IPS DF 19.7 (cell line): ENCODE data around the gene OBP2B.
"Not testable (repeated sequence)": the region's sequence is repeated elsewhere in the genome, so short reads cannot be mapped to it uniquely, and the experiment has no call there.

ENCODE experiments used
- DNase-seq: peaks from one replicate; pipeline ENCODE4 v3.0.0-alpha.2; 2013; ENCODE audit warnings: low read depth, low spot score

OBP2B gene

DNA sequence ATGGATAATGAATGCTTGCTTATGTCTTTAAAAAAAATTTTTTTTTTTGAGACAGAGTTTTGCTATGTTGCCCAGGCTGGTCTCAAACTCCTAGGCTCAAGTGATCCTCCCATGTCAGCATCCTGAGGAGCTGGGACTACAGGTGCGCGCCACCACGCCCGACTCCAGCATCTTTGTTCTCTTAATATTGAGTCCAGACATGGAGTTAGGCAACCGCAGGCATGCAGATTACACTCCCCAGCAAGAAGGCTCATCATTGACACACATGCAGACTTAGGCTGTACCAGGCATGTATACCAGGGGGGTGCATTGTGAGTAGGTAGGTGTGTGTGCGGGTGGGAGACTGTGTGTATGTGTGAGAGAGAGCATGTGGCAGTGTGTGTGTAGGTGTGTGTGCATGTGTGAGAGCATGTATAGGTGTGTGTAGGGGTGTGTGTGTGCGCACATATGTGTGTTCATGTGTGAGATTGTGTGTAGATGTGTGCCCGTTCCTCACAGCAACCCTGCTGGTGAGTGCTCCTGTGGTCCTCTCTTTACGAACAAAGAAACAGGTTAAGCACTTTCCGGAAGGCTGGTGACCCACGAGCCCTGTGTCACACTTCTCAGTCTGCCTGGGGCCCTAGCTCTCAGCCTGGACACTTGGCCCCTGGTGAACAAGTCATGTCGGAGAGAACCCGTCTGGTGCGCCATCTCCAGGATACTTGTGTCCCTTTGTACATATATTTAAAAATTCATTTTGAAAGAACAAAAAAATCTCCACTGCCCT, 6.2 kb downstream of the OBP2B start:
- no peak for DNase-seq

DNA sequence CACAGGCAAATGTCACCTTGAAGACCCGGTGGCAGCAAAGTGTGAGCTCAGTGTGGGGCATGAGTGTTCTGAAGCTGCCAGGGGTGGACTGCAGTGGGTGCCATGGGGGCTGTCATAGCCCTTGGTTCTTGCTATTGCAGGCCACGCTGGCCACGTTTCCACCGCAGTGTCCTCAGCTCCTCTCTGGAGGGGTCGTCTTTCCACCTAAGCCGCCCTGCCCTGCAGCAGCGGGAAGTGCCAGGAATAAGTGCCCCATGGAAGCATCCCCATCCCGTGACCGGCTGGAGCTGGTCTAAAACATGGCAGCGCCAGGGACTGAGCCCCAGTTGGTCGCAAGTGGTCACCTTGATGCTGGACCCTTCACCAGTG, 6.9 kb downstream of the OBP2B start:
- no peak for DNase-seq

GRCh38 chr9:133201424-133202144, 7.5 kb downstream of the OBP2B start:
- DNase-seq, result no peak

GRCh38 chr9:133200631-133201030, 8.4 kb downstream of the OBP2B start:
- DNase-seq, result no peak

- DNase-seq, result no peak
These were observed 9.3 kb downstream of the OBP2B start for GRCh38 chr9:133199648-133200321.

GRCh38 chr9:133195029-133195428, 14.0 kb downstream of the OBP2B start:
- DNase-seq, result no peak

GRCh38 chr9:133194597-133194996, 14.5 kb downstream of the OBP2B start:
- no peak for DNase-seq

DNA sequence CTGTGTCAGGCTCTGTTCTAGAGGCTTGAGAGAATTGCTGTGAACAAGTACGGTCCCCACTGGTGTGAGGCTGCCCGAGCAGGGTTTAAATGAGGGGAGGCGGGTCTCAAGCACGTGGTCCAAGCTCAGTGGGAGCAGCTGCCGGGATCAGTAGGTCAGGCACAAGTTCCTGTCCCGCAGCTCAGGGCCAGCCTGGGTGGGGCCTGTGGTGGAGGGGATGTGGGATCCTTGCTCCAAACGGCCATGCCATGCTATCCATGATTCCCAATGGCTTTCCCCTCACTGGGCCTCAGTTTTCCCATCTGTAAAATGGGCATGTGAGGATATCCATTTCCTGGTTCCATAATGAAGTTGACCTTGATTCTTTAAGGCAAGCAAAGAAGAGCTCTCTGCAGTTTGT, 17.1 kb downstream of the OBP2B start:
- DNase-seq, result no peak

- no peak for DNase-seq
These were observed 19.2 kb downstream of the OBP2B start for GRCh38 chr9:133189826-133190225.

- DNase-seq, result no peak
These were observed 20.2 kb downstream of the OBP2B start for GRCh38 chr9:133188843-133189180.

DNA sequence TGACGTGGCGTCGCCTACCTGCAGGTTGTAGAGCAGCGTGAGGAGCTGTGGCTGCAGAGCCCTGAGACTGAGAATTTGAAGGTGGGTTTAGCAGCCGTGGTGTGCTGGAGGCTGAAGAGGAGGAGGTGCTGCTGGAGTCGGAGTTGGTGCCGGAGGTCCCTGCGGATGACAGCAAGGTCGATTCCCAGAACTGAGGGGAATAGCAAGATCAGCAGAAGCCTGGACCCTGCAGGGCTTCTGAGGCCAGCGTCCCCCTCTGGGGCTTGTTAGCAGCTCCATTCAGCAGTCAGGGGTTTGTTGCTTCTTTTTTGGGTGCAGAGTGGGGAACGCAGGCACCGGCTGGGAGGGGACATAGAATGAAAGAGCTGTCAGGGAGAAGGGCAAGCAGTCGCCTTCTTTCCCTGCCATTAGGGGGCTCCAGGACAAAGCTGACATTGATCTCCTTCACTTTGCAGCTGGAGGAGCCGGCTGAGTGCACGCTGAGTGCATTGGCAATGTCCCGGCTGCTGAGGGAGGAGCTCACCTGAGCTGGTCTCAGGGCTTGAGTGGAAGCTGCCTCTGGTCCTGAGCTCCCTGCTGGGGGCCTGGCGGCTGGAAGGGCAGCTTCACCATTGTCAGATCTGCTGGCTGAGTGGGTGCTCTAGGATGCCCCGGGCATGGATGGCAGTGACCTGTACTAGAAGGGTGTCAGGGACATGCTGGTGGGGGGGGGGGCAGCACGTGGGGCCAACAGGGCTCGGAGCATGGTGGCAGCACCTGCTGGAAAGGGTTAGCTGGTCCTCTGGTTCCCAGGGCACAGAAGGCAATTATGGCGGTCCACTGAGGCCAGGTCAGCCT, 20.8 kb downstream of the OBP2B start:
- DNase-seq, result no peak

- no peak for DNase-seq
These were observed 21.5 kb downstream of the OBP2B start for GRCh38 chr9:133187561-133188005.

GRCh38 chr9:133186736-133187135, 22.3 kb downstream of the OBP2B start:
- DNase-seq, result no peak

DNA sequence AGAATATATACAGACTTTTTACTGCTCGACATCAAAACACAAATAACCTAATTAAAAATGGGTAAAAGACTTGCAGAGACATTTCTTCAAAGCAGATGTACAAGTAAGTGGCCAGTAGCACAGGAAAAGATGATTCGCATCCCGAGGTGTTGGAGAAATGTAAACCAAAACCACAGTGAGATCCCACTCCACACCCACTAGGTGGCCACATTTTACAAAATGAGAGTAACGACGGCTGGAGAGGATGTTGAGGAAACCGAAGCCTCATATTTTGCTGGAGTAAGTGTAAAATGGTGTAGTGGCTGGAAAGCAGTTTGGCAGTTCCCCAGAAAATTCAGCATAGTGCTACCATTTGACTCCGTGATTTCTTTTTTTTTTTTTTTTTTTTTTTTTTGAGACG, 24.1 kb downstream of the OBP2B start:
- DNase-seq, result no peak

DNA sequence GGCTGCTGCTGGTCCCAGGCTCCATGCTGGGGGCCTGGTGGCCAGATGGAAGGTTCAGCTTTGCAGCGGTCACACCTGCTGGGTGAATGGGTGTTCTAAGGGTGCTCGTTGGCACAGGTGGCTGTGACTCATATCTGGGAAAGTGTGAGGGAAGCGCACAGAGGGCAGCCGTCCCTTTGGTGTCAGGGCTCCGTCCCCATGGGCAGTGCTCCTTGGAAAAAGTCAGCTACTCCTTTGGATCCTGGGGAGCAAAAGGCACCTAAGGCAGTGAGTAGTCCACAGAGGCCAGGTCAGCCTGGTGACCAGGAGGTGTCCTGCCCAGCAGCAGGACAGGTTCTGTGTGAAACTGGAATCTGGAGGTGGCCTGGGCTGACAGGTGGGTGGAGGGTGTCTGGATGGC, 26.9 kb downstream of the OBP2B start:
- DNase-seq, result no peak

- no peak for DNase-seq
These were observed 27.5 kb downstream of the OBP2B start for GRCh38 chr9:133181561-133181960.

- DNase-seq, result no peak
These were observed 28.1 kb downstream of the OBP2B start for GRCh38 chr9:133180953-133181352.

GRCh38 chr9:133173056-133173455, 36.0 kb downstream of the OBP2B start:
- no peak for DNase-seq

DNA sequence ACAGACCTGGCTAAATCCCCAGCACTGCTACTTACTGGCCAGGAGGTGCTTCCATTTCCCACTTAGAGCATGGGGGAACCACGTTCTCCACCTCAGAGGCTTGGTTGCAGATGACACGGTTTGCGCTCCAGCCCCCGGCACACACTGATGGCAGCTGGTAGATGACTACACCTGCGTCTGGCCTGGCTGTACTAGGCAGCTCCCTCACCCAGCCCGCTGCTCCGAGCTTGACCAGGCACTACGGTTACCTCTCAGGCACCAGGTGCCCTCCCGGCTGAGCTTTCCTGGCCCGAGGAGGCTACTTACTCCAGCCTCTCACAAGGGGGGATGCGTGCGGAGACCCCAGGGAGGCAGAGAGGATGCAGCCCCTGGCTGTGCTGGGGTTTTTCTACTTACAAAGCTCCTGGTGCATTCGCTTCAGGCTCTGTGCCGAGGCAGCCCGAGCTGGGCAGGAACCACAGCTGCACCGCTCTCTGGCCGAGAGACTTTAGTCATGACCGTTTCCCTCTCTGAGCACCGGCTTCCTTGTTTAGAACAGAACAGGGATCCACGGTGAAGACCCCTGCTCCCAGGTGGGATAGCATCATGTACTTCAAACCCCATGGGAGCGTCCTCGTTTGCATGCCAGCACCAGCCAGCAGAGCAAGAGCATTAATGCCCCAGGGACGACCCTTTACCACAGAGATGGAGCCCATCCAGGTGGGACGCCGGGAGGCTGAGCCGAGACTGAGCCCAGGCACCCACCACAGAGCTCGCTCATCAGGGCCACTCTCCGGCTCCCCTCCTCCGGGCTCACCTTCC, 37.7 kb downstream of the OBP2B start:
- no peak for DNase-seq

DNA sequence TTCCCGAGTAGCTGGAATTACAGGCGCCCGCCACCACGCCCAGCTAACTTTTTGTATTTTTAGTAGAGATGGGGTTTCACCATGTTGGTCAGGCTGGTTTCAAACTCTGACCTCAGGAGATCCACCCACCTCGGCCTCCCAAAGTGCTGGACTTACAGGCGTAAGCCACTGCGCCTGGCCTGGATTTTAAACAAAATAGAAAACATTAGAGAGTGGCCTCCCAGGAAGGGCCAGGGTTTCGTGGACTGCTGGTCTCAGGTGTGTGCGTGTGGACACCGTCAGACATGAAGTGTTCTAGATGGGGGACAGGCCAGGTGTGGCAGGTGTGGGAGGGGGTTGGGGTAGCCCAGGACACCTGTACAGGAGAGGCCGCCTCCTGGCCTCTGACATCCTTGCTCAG, 38.3 kb downstream of the OBP2B start:
- no peak for DNase-seq

DNA sequence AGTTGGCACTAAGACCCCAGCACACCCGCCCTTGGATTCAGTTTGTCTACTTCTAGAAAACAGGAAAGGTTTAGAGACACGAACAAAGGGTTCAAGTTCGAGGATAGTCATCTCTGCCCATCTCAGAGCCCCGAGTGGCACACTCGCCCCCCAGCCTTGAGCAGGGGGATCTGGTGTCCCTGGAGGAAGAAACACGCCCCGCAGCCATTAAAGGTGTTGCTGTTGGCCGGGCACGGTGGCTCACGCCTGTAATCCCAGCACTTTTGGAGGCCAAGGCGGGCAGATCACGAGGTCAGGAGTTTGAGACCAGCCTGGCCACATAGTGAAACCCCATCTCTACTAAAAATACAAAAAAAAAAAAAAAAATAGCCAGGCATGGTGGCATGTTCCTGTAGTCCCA, 39.4 kb downstream of the OBP2B start:
- DNase-seq, result not testable (repeated sequence)
